H1 (cell line): ENCODE measurements around the gene CDC37. TPM values are rescaled to one million over a fixed set of nuclear protein-coding genes. Genes with fewer than 3 reads are reported as not detected.
"Not testable (repeated sequence)": the region's sequence is repeated elsewhere in the genome, so short reads cannot be mapped to it uniquely, and the experiment has no call there.

Source experiments
- CTCF ChIA-PET: fragments of 300-600 bp; sonication (Branson Sonifier 250); formaldehyde crosslinking; loops from one replicate; lab custom pipeline; 2021; ENCODE audit not compliant: partially characterized antibody; lab: Charles Lee
- POLR2A ChIA-PET: fragments of 300-600 bp; sonication (Branson Sonifier 250); formaldehyde crosslinking; loops from one replicate; lab custom pipeline; 2021; ENCODE audit warnings: inconsistent platforms; ENCODE audit not compliant: partially characterized antibody; lab: Charles Lee
- DNase-seq, 2 experiments: peaks; one replicate each; pipeline versions ENCODE4 v3.0.0 to v3.0.0-alpha.2; 2010 to 2022; ENCODE audit warnings: low spot score in 2 of 2, low read depth in 1 of 2, mixed read lengths in 1 of 2
- FAIRE-seq: peaks from 2 replicates; lab custom pipeline; 2011; peaks lifted over from hg19 to GRCh38; lab: Jason Lieb, UNC
- H2AFZ ChIP-seq: 2 replicates; pipeline ENCODE4 v1.8.1; 2012; ENCODE audit warnings: low read length, inconsistent platforms
- H2AK5ac ChIP-seq: 2 replicates; pipeline ENCODE4 v1.6.1; 2013; ENCODE audit warnings: low read depth, low read length
- H2BK120ac ChIP-seq: replicated peaks from 2 replicates; pipeline ENCODE3; 2013; ENCODE audit warnings: low read depth, low read length, inconsistent platforms
- H2BK12ac ChIP-seq: 2 replicates; pipeline ENCODE4 v1.6.1; 2013; ENCODE audit warnings: low read depth, low read length
- H2BK15ac ChIP-seq: 2 replicates; pipeline ENCODE4 v1.6.1; 2013; ENCODE audit warnings: low read length
- H2BK20ac ChIP-seq: 2 replicates; pipeline ENCODE4 v1.6.1; 2013; ENCODE audit warnings: low read length
- H2BK5ac ChIP-seq: 2 replicates; pipeline ENCODE4 v1.6.1; 2013; ENCODE audit warnings: low read depth, low read length
- H3K14ac ChIP-seq: 2 replicates; pipeline ENCODE4 v1.6.1; 2013; ENCODE audit warnings: inconsistent platforms; ENCODE audit not compliant: insufficient read length
- H3K18ac ChIP-seq: 2 replicates; pipeline ENCODE4 v1.6.1; 2013; ENCODE audit warnings: low read length; ENCODE audit errors: extremely low read depth
- H3K23ac ChIP-seq: 2 replicates; pipeline ENCODE4 v1.6.1; 2013; ENCODE audit warnings: inconsistent platforms; ENCODE audit not compliant: insufficient read length
- H3K23me2 ChIP-seq: 2 replicates; pipeline ENCODE4 v1.6.1; 2013; ENCODE audit warnings: low read depth, low read length
- H3K27ac ChIP-seq: 2 replicates; pipeline ENCODE4 v1.6.1; 2011; ENCODE audit warnings: low read depth, low read length, inconsistent platforms
- H3K27me3 ChIP-seq, 4 experiments: replicated peaks in 1 of 4; 1 replicate in 1 of 4; 2 replicates in 3 of 4; pipeline versions ENCODE4 v1.6.1 to v1.8.1; 2011 to 2013; ENCODE audit warnings: low read length in 3 of 4, mild to moderate bottlenecking in 3 of 4, inconsistent platforms in 2 of 4, mixed read lengths in 2 of 4, moderate library complexity in 1 of 4; ENCODE audit not compliant: control insufficient read depth in 3 of 4, insufficient read depth in 3 of 4; ENCODE audit errors: extremely low read depth in 1 of 4
- H3K36me3 ChIP-seq, 4 experiments: 2 replicates each; pipeline versions ENCODE4 v1.6.1 to v1.8.1; 2011 to 2013; ENCODE audit warnings: mild to moderate bottlenecking in 4 of 4, low read length in 3 of 4, moderate library complexity in 2 of 4, control low read depth in 1 of 4, inconsistent platforms in 1 of 4; ENCODE audit not compliant: insufficient read depth in 4 of 4, control insufficient read depth in 2 of 4
- H3K4ac ChIP-seq: replicated peaks from 2 replicates; pipeline ENCODE3; 2013; ENCODE audit warnings: low read length, low read depth, mixed read lengths, inconsistent platforms; ENCODE audit not compliant: insufficient read length
- H3K4me1 ChIP-seq, 4 experiments: replicated peaks in 1 of 4; 1 replicate in 1 of 4; 2 replicates in 3 of 4; pipeline versions ENCODE4 v1.6.1 to v1.8.1; 2011 to 2013; ENCODE audit warnings: low read length in 3 of 4, inconsistent platforms in 2 of 4, mixed read lengths in 1 of 4; ENCODE audit not compliant: insufficient read depth in 4 of 4, control insufficient read depth in 3 of 4
- H3K4me2 ChIP-seq, 2 experiments: 2 replicates each; pipeline versions ENCODE4 v1.6.1 to v1.8.1; 2011 to 2013; ENCODE audit warnings: low read depth in 2 of 2, low read length in 2 of 2, control low read depth in 1 of 2, inconsistent platforms in 1 of 2, mild to moderate bottlenecking in 1 of 2; ENCODE audit not compliant: insufficient read depth in 1 of 2
- H3K4me3 ChIP-seq, 4 experiments: fragments of 200-600, 300-600 bp in 1 of 4; sonication (generic), shearing (Covaris generic), sonication (Bioruptor Twin) in 1 of 4; 2 replicates each; pipeline versions ENCODE4 v1.5.1 to v1.8.1; 2011 to 2016; ENCODE audit warnings: low read length in 4 of 4, low read depth in 3 of 4, control low read depth in 2 of 4, inconsistent platforms in 2 of 4, mild to moderate bottlenecking in 2 of 4, mixed read lengths in 1 of 4, moderate library complexity in 1 of 4; ENCODE audit not compliant: insufficient read depth in 2 of 4; ENCODE audit errors: extremely low read depth in 1 of 4
- H3K56ac ChIP-seq: replicated peaks from 2 replicates; pipeline ENCODE3; 2013; ENCODE audit warnings: low read depth, mild to moderate bottlenecking, mixed read lengths, low read length, inconsistent platforms; ENCODE audit not compliant: insufficient read length
- H3K79me1 ChIP-seq: 2 replicates; pipeline ENCODE4 v1.6.1; 2013; ENCODE audit warnings: low read depth, low read length, control low read depth
- H3K79me2 ChIP-seq, 2 experiments: 2 replicates each; pipeline versions ENCODE4 v1.6.1 to v1.8.1; 2012 to 2013; ENCODE audit warnings: low read length in 2 of 2, mild to moderate bottlenecking in 2 of 2, inconsistent platforms in 1 of 2; ENCODE audit not compliant: insufficient read depth in 2 of 2, control insufficient read depth in 1 of 2
- H3K9ac ChIP-seq, 4 experiments: replicated peaks in 1 of 4; 1 replicate in 1 of 4; 2 replicates in 3 of 4; pipeline versions ENCODE4 v1.6.1 to v1.8.1; 2011 to 2013; ENCODE audit warnings: low read depth in 3 of 4, low read length in 3 of 4, control low read depth in 2 of 4, mild to moderate bottlenecking in 2 of 4, moderate library complexity in 2 of 4, inconsistent platforms in 1 of 4; ENCODE audit errors: extremely low read depth in 1 of 4
- H3K9me3 ChIP-seq, 2 experiments: 2 replicates each; pipeline versions ENCODE4 v1.6.1 to v1.8.1; 2012 to 2013; ENCODE audit warnings: mild to moderate bottlenecking in 2 of 2, moderate library complexity in 2 of 2, control low read depth in 1 of 2, inconsistent platforms in 1 of 2, low read depth in 1 of 2, low read length in 1 of 2, mixed read lengths in 1 of 2; ENCODE audit not compliant: insufficient read depth in 2 of 2
- H4K20me1 ChIP-seq, 2 experiments: replicated peaks in 1 of 2; 2 replicates each; pipeline versions ENCODE3 to v1.8.1; 2011 to 2013; ENCODE audit warnings: inconsistent platforms in 2 of 2, low read length in 2 of 2, mild to moderate bottlenecking in 1 of 2; ENCODE audit not compliant: insufficient read depth in 2 of 2, control insufficient read depth in 1 of 2
- H4K5ac ChIP-seq: 2 replicates; pipeline ENCODE4 v1.6.1; 2013; ENCODE audit warnings: low read length, low read depth, mixed read lengths, inconsistent platforms; ENCODE audit not compliant: insufficient read length
- H4K8ac ChIP-seq: 2 replicates; pipeline ENCODE4 v1.8.0; 2013; ENCODE audit warnings: mild to moderate bottlenecking, moderate library complexity, low read length, inconsistent platforms; ENCODE audit not compliant: insufficient read depth; ENCODE audit errors: extremely low read depth
- H4K91ac ChIP-seq: replicated peaks from 2 replicates; pipeline ENCODE3; 2013; ENCODE audit warnings: low read length, mixed read lengths, inconsistent platforms; ENCODE audit not compliant: insufficient read length
- WGBS, 2 experiments: shearing (Covaris generic) in 1 of 2; methylation state at CpG; one replicate each; pipeline versions ENCODE4 v1.1.6 to v1.1.7; 2013 to 2015; ENCODE audit warnings: low lambda C conversion rate in 2 of 2, mixed read lengths in 2 of 2, inconsistent platforms in 1 of 2, low coverage in 1 of 2, missing lambda C conversion rate in 1 of 2; ENCODE audit not compliant: insufficient replicate concordance in 2 of 2, insufficient coverage in 1 of 2, insufficient read length in 1 of 2; ENCODE audit errors: extremely low coverage in 1 of 2, missing lambda C conversion rate in 1 of 2; 5-methylcytosine and 5-hydroxymethylcytosine counted together
- polyA plus RNA-seq, 7 experiments: library from polyadenylated mRNA; depleted of rRNA in 3 of 7; stranded (reverse) in 5 of 7; unstranded in 2 of 7; fragments of >200 nt in 5 of 7; fragments of 200-250 nt in 2 of 7; gene quantifications; 1 replicate in 5 of 7; 2 replicates in 1 of 7; 4 replicates in 1 of 7; pipeline versions ENCODE4 v1.2.1 to v1.2.3, GENCODE V29; 2011 to 2013; ENCODE audit warnings: missing spikeins in 2 of 7, mixed read lengths in 2 of 7
- total RNA-seq: library from RNA; stranded (reverse); fragmentation: NEBNext Ultra II Directional; extraction: Animal tissue kit (Norgen Biotek cat#: 25700); gene quantifications from 2 replicates; pipeline ENCODE4 v1.2.1, GENCODE V29; 2021

The CDC37 gene
- total and polyA plus RNA-seq, 2 of the 8 experiments (the other 6 are each of a cell fraction or from before 2014, with no cell fraction given), result 162 to 181 TPM

DNA sequence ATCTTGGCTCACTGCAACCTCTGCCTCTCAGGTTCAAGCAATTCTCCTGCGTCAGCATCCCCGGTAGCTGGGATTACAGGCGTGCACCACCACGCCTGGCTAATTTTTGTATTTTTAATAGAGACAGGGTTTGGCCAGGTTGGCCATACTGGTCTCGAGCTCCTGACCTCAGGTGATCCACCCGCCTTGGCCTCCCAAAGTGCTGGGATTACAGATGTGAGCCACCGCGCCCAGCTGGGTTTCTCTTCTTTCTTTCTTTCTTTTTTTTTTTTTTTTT lies 20.2 kb downstream of the CDC37 start:
- H3K9ac ChIP-seq, H2BK12ac ChIP-seq, H3K4me1 ChIP-seq, DNase-seq, H4K5ac ChIP-seq, H3K4ac ChIP-seq, H3K36me3 ChIP-seq, H4K8ac ChIP-seq, H2BK15ac ChIP-seq, FAIRE-seq, H3K23me2 ChIP-seq, H3K9me3 ChIP-seq, H3K18ac ChIP-seq, H3K56ac ChIP-seq, H3K4me3 ChIP-seq, H3K27ac ChIP-seq, H3K14ac ChIP-seq, H3K79me2 ChIP-seq, H4K20me1 ChIP-seq, H3K4me2 ChIP-seq, H2BK120ac ChIP-seq, H2AK5ac ChIP-seq, H2BK5ac ChIP-seq, H3K27me3 ChIP-seq, H3K79me1 ChIP-seq, H2AFZ ChIP-seq, H2BK20ac ChIP-seq, H4K91ac ChIP-seq, H3K23ac ChIP-seq: not testable (repeated sequence)
- CTCF ChIA-PET, result interaction anchor here (0.9 to 5.9 kb wide), 4 partner anchors 8 to 126 kb away, joined by 3 to 28 read pairs (median 20); partner anchors contain the start of gene RAVER1
- POLR2A ChIA-PET, result interaction anchor here (0.8 kb wide), 1 partner anchor 115 kb away, joined by 3 read pairs; no protein-coding TSS in a partner anchor
- 91% methylated on average over 8 of the region's 8 CpGs; no CpG with 5 or more reads in 1 of the 2 experiments for WGBS, 2 experiments
